DOHH2 (cell line): ENCODE results near the gene FAM98B.
"Not testable (repeated sequence)": the region's sequence is repeated elsewhere in the genome, so short reads cannot be mapped to it uniquely, and the experiment has no call there.

Source experiments
- EZH2phosphoT487 ChIP-seq: fragments of 200-600 bp; sonication (generic); IDR thresholded peaks from 2 replicates; pipeline ENCODE4 v1.6.1; 2017; ENCODE audit warnings: borderline replicate concordance, mild to moderate bottlenecking, antibody characterized with exemption, low read length, moderate library complexity, mixed read lengths
- TF ChIP-seq, protein P1 (sequence below): fragments of 200-600 bp; sonication (generic); IDR thresholded peaks from one replicate; pipeline ENCODE4 v1.5.1; 2014; ENCODE audit warnings: antibody characterized with exemption, mild to moderate bottlenecking, low read depth, low read length; ENCODE audit not compliant: poor library complexity, severe bottlenecking

DNA sequence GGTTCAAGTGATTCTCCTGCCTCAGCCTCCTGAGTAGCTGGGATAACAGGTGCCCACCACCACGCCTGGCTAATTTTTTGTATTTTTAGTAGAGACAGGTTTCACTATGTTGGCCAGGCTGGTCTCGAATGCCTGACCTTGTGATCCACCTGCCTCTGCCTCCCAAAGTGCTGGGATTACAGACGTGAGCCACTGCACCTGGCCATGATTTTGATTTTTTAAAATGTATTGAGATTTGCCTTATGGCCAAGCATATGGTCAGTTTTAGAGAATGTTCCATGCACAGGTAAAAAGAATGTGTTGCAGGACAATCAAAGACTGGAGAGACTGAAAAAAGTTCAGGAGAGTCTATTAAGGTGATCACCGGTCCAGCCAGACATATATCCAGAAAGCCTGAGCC is 16.3 kb upstream of the FAM98B start:
- TF ChIP-seq, protein P1, sequence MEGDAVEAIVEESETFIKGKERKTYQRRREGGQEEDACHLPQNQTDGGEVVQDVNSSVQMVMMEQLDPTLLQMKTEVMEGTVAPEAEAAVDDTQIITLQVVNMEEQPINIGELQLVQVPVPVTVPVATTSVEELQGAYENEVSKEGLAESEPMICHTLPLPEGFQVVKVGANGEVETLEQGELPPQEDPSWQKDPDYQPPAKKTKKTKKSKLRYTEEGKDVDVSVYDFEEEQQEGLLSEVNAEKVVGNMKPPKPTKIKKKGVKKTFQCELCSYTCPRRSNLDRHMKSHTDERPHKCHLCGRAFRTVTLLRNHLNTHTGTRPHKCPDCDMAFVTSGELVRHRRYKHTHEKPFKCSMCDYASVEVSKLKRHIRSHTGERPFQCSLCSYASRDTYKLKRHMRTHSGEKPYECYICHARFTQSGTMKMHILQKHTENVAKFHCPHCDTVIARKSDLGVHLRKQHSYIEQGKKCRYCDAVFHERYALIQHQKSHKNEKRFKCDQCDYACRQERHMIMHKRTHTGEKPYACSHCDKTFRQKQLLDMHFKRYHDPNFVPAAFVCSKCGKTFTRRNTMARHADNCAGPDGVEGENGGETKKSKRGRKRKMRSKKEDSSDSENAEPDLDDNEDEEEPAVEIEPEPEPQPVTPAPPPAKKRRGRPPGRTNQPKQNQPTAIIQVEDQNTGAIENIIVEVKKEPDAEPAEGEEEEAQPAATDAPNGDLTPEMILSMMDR = not testable (repeated sequence)
- not testable (repeated sequence) for TF ChIP-seq EZH2phosphoT487
